Measurements from ENCODE around the gene APBA2.

APBA2 gene

DNA sequence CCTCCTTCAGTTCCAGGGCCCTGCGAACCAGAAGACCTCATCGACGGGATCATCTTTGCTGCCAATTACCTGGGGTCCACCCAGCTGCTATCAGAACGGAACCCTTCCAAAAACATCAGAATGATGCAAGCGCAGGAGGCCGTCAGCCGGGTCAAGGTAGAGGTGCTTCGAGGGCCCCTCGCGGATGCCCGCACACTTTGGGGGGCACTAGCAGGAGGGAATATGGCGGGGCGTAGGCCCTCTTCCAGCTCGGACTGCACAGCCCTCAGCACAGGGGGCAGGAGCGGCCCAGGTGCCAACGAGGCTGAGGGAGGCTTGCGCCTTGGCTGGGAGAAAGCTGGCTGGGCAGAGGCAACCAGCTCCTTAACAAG is 207.3 kb downstream of the APBA2 start:
- Histone ChIP-seq H2AFZ (ENCODE audit: low read depth, low read length) (no peak overlapping the region), H3K9me3 (ENCODE audit: insufficient read depth, low read length, severe bottlenecking) (no peaks in the 10 kb centered on the region), H3K4me2 (ENCODE audit: insufficient read depth, low read length) (no peak overlapping the region), H3K36me3 (ENCODE audit: insufficient read depth, low read length) (no peaks in the 10 kb centered on the region), H3K27ac (ENCODE audit: low read length) (no peak overlapping the region), H3K4me3 (ENCODE audit: low read depth in 1 of 2, low read length in 2 of 2) (no peak overlapping the region), H3K4me1 (ENCODE audit: insufficient read depth, low read length) (no peaks in the 10 kb centered on the region), H3K9ac (ENCODE audit: low read depth, low read length) (no peak overlapping the region), H3K27me3 (ENCODE audit: insufficient read depth, low read length, poor library complexity) (no peaks in the 10 kb centered on the region), H3K79me2 (ENCODE audit: insufficient read depth, low read length) (no peaks in the 10 kb centered on the region), H4K20me1 (ENCODE audit: insufficient read depth, low read length) (no peaks in the 10 kb centered on the region)
- DNase-seq: no peak
- no peak for ATAC-seq (ENCODE audit: insufficient read depth, low read depth)
- no peak for TF ChIP-seq EZH2 (IDR thresholded peaks at IDR 0.05; ENCODE audit: borderline replicate concordance, low read depth, low read length, severe bottlenecking)
- TF ChIP-seq, protein P1, sequence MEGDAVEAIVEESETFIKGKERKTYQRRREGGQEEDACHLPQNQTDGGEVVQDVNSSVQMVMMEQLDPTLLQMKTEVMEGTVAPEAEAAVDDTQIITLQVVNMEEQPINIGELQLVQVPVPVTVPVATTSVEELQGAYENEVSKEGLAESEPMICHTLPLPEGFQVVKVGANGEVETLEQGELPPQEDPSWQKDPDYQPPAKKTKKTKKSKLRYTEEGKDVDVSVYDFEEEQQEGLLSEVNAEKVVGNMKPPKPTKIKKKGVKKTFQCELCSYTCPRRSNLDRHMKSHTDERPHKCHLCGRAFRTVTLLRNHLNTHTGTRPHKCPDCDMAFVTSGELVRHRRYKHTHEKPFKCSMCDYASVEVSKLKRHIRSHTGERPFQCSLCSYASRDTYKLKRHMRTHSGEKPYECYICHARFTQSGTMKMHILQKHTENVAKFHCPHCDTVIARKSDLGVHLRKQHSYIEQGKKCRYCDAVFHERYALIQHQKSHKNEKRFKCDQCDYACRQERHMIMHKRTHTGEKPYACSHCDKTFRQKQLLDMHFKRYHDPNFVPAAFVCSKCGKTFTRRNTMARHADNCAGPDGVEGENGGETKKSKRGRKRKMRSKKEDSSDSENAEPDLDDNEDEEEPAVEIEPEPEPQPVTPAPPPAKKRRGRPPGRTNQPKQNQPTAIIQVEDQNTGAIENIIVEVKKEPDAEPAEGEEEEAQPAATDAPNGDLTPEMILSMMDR (IDR thresholded peaks at IDR 0.05; ENCODE audit: borderline replicate concordance, extremely low read depth, low read length, poor library complexity, severe bottlenecking): no peak

- no peak overlapping the region for H2AFZ ChIP-seq (ENCODE audit: low read depth, low read length)
- ATAC-seq (ENCODE audit: insufficient read depth, low read depth): no peak
Observed at GRCh38 chr15:29093696-29094343, 208.0 kb downstream of the APBA2 start.

GRCh38 chr15:29094711-29095110 is 208.9 kb downstream of the APBA2 start:
- TF ChIP-seq EZH2 (IDR thresholded peaks at IDR 0.05; ENCODE audit: borderline replicate concordance, low read depth, low read length, severe bottlenecking): no peak
- TF ChIP-seq, protein P1 (IDR thresholded peaks at IDR 0.05; ENCODE audit: borderline replicate concordance, extremely low read depth, low read length, poor library complexity, severe bottlenecking): no peak
- DNase-seq: no peak
- no peaks in the 10 kb centered on the region for H4K20me1 ChIP-seq (ENCODE audit: insufficient read depth, low read length)

More at GRCh38 chr15:29093696-29094343, 208.0 kb downstream of the APBA2 start:
- Histone ChIP-seq H3K4me1 (ENCODE audit: insufficient read depth, low read length) (no peaks in the 10 kb centered on the region), H4K20me1 (ENCODE audit: insufficient read depth, low read length) (no peaks in the 10 kb centered on the region), H3K27ac (ENCODE audit: low read length) (no peak overlapping the region), H3K27me3 (ENCODE audit: insufficient read depth, low read length, poor library complexity) (no peaks in the 10 kb centered on the region), H3K79me2 (ENCODE audit: insufficient read depth, low read length) (no peaks in the 10 kb centered on the region), H3K4me2 (ENCODE audit: insufficient read depth, low read length) (no peak overlapping the region), H3K36me3 (ENCODE audit: insufficient read depth, low read length) (no peaks in the 10 kb centered on the region), H3K4me3 (ENCODE audit: low read depth in 1 of 2, low read length in 2 of 2) (no peak overlapping the region), H3K9me3 (ENCODE audit: insufficient read depth, low read length, severe bottlenecking) (no peaks in the 10 kb centered on the region), H3K9ac (ENCODE audit: low read depth, low read length) (no peak overlapping the region)
- no peak for DNase-seq
- no peak for TF ChIP-seq EZH2 (IDR thresholded peaks at IDR 0.05; ENCODE audit: borderline replicate concordance, low read depth, low read length, severe bottlenecking)
- TF ChIP-seq, protein P1 (IDR thresholded peaks at IDR 0.05; ENCODE audit: borderline replicate concordance, extremely low read depth, low read length, poor library complexity, severe bottlenecking): no peak

More at GRCh38 chr15:29094711-29095110, 208.9 kb downstream of the APBA2 start:
- no peak for ATAC-seq (ENCODE audit: insufficient read depth, low read depth)
- Histone ChIP-seq H3K4me3 (ENCODE audit: low read depth in 1 of 2, low read length in 2 of 2) (no peak overlapping the region), H3K36me3 (ENCODE audit: insufficient read depth, low read length) (no peaks in the 10 kb centered on the region), H3K79me2 (ENCODE audit: insufficient read depth, low read length) (no peaks in the 10 kb centered on the region), H3K27me3 (ENCODE audit: insufficient read depth, low read length, poor library complexity) (no peaks in the 10 kb centered on the region), H3K4me2 (ENCODE audit: insufficient read depth, low read length) (no peak overlapping the region), H3K4me1 (ENCODE audit: insufficient read depth, low read length) (no peaks in the 10 kb centered on the region), H2AFZ (ENCODE audit: low read depth, low read length) (no peak overlapping the region), H3K9me3 (ENCODE audit: insufficient read depth, low read length, severe bottlenecking) (no peaks in the 10 kb centered on the region), H3K27ac (ENCODE audit: low read length) (no peak overlapping the region), H3K9ac (ENCODE audit: low read depth, low read length) (no peak overlapping the region)

All from DND-41 (cell line).